ENCODE results near the gene NEK11. TPM values are rescaled to one million over a fixed set of nuclear protein-coding genes. Genes with fewer than 3 reads are reported as not detected.
A peak's percentile ranks its signal among the peaks of the same experiment; 100 is the strongest.

Gene NEK11
- total and polyA plus RNA-seq, 9 of the 15 experiments (the other 6 are each of a cell fraction or from before 2014, with no cell fraction given) = 0.28 to 1.5 (median 0.87) TPM

DNA sequence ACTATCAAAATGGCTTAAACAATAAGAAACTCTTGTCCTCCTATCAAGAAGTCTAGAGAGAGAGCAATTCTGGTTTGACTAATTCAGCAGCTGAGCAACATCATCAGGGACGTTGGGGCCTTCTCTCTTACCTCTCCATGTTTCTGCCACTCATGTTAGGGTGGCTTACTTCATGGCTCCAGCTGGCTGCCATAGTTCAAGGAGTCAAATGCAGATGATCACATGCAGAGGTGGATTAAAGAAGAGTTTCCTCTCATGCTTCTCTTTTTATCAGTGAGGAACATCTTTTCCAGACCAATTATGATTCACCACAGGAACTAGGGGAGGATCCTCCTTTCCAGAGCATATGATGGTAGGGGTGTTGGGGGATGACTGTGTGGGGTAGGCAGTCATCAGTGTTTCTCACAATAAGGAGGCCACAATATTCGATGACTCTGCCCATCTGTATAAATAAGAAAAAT, 45.5 kb downstream of the NEK11 start (continued):
- TF ChIP-seq, protein P1, sequence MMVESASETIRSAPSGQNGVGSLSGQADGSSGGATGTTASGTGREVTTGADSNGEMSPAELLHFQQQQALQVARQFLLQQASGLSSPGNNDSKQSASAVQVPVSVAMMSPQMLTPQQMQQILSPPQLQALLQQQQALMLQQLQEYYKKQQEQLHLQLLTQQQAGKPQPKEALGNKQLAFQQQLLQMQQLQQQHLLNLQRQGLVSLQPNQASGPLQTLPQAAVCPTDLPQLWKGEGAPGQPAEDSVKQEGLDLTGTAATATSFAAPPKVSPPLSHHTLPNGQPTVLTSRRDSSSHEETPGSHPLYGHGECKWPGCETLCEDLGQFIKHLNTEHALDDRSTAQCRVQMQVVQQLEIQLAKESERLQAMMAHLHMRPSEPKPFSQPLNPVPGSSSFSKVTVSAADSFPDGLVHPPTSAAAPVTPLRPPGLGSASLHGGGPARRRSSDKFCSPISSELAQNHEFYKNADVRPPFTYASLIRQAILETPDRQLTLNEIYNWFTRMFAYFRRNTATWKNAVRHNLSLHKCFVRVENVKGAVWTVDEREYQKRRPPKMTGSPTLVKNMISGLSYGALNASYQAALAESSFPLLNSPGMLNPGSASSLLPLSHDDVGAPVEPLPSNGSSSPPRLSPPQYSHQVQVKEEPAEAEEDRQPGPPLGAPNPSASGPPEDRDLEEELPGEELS (CRISPR knock-in tag; IDR thresholded peaks at IDR 0.05; ENCODE audit: borderline replicate concordance) = no peak
- TF ChIP-seq, protein P2, sequence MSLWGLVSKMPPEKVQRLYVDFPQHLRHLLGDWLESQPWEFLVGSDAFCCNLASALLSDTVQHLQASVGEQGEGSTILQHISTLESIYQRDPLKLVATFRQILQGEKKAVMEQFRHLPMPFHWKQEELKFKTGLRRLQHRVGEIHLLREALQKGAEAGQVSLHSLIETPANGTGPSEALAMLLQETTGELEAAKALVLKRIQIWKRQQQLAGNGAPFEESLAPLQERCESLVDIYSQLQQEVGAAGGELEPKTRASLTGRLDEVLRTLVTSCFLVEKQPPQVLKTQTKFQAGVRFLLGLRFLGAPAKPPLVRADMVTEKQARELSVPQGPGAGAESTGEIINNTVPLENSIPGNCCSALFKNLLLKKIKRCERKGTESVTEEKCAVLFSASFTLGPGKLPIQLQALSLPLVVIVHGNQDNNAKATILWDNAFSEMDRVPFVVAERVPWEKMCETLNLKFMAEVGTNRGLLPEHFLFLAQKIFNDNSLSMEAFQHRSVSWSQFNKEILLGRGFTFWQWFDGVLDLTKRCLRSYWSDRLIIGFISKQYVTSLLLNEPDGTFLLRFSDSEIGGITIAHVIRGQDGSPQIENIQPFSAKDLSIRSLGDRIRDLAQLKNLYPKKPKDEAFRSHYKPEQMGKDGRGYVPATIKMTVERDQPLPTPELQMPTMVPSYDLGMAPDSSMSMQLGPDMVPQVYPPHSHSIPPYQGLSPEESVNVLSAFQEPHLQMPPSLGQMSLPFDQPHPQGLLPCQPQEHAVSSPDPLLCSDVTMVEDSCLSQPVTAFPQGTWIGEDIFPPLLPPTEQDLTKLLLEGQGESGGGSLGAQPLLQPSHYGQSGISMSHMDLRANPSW (CRISPR knock-in tag; IDR thresholded peaks at IDR 0.05) = no peak
- TF ChIP-seq, protein P3, sequence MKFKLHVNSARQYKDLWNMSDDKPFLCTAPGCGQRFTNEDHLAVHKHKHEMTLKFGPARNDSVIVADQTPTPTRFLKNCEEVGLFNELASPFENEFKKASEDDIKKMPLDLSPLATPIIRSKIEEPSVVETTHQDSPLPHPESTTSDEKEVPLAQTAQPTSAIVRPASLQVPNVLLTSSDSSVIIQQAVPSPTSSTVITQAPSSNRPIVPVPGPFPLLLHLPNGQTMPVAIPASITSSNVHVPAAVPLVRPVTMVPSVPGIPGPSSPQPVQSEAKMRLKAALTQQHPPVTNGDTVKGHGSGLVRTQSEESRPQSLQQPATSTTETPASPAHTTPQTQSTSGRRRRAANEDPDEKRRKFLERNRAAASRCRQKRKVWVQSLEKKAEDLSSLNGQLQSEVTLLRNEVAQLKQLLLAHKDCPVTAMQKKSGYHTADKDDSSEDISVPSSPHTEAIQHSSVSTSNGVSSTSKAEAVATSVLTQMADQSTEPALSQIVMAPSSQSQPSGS (CRISPR knock-in tag; IDR thresholded peaks at IDR 0.05) = no peak
- TF ChIP-seq, protein P4, sequence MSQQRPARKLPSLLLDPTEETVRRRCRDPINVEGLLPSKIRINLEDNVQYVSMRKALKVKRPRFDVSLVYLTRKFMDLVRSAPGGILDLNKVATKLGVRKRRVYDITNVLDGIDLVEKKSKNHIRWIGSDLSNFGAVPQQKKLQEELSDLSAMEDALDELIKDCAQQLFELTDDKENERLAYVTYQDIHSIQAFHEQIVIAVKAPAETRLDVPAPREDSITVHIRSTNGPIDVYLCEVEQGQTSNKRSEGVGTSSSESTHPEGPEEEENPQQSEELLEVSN (IDR thresholded peaks at IDR 0.05; ENCODE audit: borderline replicate concordance in 1 of 2, extremely low read depth in 1 of 2, insufficient read depth in 1 of 2, insufficient read length in 1 of 2, low read depth in 1 of 2, low read length in 1 of 2, poor library complexity in 1 of 2, severe bottlenecking in 1 of 2) = peak in 1 of 2 experiments; percentile 15
- TF ChIP-seq SMAD3 (CRISPR knock-in tag; conservative IDR thresholded peaks at IDR 0.05) (peak; percentile 79; the same call in 1 of the 2 replicates), L3MBTL2 (IDR thresholded peaks at IDR 0.05) (peak; percentile 80)
- TF ChIP-seq, protein P5, sequence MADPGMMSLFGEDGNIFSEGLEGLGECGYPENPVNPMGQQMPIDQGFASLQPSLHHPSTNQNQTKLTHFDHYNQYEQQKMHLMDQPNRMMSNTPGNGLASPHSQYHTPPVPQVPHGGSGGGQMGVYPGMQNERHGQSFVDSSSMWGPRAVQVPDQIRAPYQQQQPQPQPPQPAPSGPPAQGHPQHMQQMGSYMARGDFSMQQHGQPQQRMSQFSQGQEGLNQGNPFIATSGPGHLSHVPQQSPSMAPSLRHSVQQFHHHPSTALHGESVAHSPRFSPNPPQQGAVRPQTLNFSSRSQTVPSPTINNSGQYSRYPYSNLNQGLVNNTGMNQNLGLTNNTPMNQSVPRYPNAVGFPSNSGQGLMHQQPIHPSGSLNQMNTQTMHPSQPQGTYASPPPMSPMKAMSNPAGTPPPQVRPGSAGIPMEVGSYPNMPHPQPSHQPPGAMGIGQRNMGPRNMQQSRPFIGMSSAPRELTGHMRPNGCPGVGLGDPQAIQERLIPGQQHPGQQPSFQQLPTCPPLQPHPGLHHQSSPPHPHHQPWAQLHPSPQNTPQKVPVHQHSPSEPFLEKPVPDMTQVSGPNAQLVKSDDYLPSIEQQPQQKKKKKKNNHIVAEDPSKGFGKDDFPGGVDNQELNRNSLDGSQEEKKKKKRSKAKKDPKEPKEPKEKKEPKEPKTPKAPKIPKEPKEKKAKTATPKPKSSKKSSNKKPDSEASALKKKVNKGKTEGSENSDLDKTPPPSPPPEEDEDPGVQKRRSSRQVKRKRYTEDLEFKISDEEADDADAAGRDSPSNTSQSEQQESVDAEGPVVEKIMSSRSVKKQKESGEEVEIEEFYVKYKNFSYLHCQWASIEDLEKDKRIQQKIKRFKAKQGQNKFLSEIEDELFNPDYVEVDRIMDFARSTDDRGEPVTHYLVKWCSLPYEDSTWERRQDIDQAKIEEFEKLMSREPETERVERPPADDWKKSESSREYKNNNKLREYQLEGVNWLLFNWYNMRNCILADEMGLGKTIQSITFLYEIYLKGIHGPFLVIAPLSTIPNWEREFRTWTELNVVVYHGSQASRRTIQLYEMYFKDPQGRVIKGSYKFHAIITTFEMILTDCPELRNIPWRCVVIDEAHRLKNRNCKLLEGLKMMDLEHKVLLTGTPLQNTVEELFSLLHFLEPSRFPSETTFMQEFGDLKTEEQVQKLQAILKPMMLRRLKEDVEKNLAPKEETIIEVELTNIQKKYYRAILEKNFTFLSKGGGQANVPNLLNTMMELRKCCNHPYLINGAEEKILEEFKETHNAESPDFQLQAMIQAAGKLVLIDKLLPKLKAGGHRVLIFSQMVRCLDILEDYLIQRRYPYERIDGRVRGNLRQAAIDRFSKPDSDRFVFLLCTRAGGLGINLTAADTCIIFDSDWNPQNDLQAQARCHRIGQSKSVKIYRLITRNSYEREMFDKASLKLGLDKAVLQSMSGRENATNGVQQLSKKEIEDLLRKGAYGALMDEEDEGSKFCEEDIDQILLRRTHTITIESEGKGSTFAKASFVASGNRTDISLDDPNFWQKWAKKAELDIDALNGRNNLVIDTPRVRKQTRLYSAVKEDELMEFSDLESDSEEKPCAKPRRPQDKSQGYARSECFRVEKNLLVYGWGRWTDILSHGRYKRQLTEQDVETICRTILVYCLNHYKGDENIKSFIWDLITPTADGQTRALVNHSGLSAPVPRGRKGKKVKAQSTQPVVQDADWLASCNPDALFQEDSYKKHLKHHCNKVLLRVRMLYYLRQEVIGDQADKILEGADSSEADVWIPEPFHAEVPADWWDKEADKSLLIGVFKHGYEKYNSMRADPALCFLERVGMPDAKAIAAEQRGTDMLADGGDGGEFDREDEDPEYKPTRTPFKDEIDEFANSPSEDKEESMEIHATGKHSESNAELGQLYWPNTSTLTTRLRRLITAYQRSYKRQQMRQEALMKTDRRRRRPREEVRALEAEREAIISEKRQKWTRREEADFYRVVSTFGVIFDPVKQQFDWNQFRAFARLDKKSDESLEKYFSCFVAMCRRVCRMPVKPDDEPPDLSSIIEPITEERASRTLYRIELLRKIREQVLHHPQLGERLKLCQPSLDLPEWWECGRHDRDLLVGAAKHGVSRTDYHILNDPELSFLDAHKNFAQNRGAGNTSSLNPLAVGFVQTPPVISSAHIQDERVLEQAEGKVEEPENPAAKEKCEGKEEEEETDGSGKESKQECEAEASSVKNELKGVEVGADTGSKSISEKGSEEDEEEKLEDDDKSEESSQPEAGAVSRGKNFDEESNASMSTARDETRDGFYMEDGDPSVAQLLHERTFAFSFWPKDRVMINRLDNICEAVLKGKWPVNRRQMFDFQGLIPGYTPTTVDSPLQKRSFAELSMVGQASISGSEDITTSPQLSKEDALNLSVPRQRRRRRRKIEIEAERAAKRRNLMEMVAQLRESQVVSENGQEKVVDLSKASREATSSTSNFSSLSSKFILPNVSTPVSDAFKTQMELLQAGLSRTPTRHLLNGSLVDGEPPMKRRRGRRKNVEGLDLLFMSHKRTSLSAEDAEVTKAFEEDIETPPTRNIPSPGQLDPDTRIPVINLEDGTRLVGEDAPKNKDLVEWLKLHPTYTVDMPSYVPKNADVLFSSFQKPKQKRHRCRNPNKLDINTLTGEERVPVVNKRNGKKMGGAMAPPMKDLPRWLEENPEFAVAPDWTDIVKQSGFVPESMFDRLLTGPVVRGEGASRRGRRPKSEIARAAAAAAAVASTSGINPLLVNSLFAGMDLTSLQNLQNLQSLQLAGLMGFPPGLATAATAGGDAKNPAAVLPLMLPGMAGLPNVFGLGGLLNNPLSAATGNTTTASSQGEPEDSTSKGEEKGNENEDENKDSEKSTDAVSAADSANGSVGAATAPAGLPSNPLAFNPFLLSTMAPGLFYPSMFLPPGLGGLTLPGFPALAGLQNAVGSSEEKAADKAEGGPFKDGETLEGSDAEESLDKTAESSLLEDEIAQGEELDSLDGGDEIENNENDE (IDR thresholded peaks at IDR 0.05; ENCODE audit: low read depth, low read length) = no peak
